Hepatocyte (in vitro differentiated cells): ENCODE results near the gene GNPTG. TPM values are rescaled to one million over a fixed set of nuclear protein-coding genes. Genes with fewer than 3 reads are reported as not detected.

Experiments used
- DNase-seq: peaks from one replicate; pipeline ENCODE4 v3.0.0-alpha.2; 2016; ENCODE audit warnings: low spot score
- H2AFZ ChIP-seq: fragments of 200-600 bp; sonication (generic); 2 replicates; pipeline ENCODE4 v1.6.0; 2016; ENCODE audit warnings: antibody characterized with exemption, mild to moderate bottlenecking
- H3K27ac ChIP-seq: fragments of 200-600 bp; sonication (generic); 2 replicates; pipeline ENCODE4 v1.5.1; 2016; ENCODE audit warnings: mild to moderate bottlenecking
- H3K27me3 ChIP-seq: fragments of 200-600 bp; sonication (generic); 2 replicates; pipeline ENCODE4 v1.6.1; 2016
- H3K36me3 ChIP-seq: fragments of 200-600 bp; sonication (generic); replicated peaks from 2 replicates; pipeline ENCODE4 v1.5.1; 2016; ENCODE audit warnings: low read depth; ENCODE audit not compliant: insufficient read depth
- H3K4me1 ChIP-seq: fragments of 200-600 bp; sonication (generic); 2 replicates; pipeline ENCODE4 v1.5.1; 2016; ENCODE audit warnings: mild to moderate bottlenecking, moderate library complexity; ENCODE audit not compliant: insufficient read depth
- H3K4me2 ChIP-seq: fragments of 200-600 bp; sonication (generic); 2 replicates; pipeline ENCODE4 v1.6.0; 2016
- H3K4me3 ChIP-seq: fragments of 200-600 bp; sonication (generic); 2 replicates; pipeline ENCODE4 v1.5.1; 2016; ENCODE audit warnings: mild to moderate bottlenecking
- H3K79me2 ChIP-seq: fragments of 200-600 bp; sonication (generic); 2 replicates; pipeline ENCODE4 v1.6.0; 2017; ENCODE audit warnings: mild to moderate bottlenecking
- H3K9me2 ChIP-seq: fragments of 200-600 bp; sonication (generic); replicated peaks from 2 replicates; pipeline ENCODE4 v1.6.0; 2017; ENCODE audit warnings: mild to moderate bottlenecking; ENCODE audit not compliant: insufficient read depth
- H3K9me3 ChIP-seq: fragments of 200-600 bp; sonication (generic); 2 replicates; pipeline ENCODE4 v1.5.1; 2016; ENCODE audit warnings: low read depth, mild to moderate bottlenecking
- H4K20me1 ChIP-seq: fragments of 200-600 bp; sonication (generic); 2 replicates; pipeline ENCODE4 v1.6.0; 2016; ENCODE audit warnings: mild to moderate bottlenecking; ENCODE audit not compliant: insufficient read depth, poor library complexity, severe bottlenecking
- CTCF ChIP-seq: fragments of 200-600 bp; sonication (generic); IDR thresholded peaks from 2 replicates; pipeline ENCODE4 v1.5.1; 2016; ENCODE audit warnings: antibody characterized with exemption, mild to moderate bottlenecking; ENCODE audit not compliant: poor library complexity
- EZH2 ChIP-seq: fragments of 200-600 bp; sonication (generic); IDR thresholded peaks from 2 replicates; pipeline ENCODE4 v1.6.1; 2016; ENCODE audit warnings: antibody characterized with exemption, mild to moderate bottlenecking, borderline replicate concordance
- EZH2phosphoT487 ChIP-seq: fragments of 200-600 bp; sonication (generic); IDR thresholded peaks from one replicate; pipeline ENCODE4 v1.6.1; 2018; ENCODE audit warnings: antibody characterized with exemption, mild to moderate bottlenecking, low read depth, moderate library complexity; ENCODE audit not compliant: unreplicated experiment, severe bottlenecking
- WGBS: methylation state at CpG from one replicate; pipeline ENCODE4 v1.1.6; 2016; ENCODE audit warnings: low lambda C conversion rate; ENCODE audit errors: missing lambda C conversion rate; 5-methylcytosine and 5-hydroxymethylcytosine counted together
- polyA plus RNA-seq: library from polyadenylated mRNA; unstranded; fragments of >200 nt; fragmentation: Nextera tagmentation; extraction: Ambion mirVana; gene quantifications from 2 replicates; pipeline ENCODE4 v1.2.1, GENCODE V29; 2016
- total RNA-seq: library from RNA; depleted of rRNA; stranded (reverse); fragments of >200 nt; gene quantifications from 2 replicates; pipeline ENCODE4 v1.2.3, GENCODE V29; 2014

Gene GNPTG
- total and polyA plus RNA-seq, 2 experiments from 2014 or later = 76.6 to 133 TPM

- Histone ChIP-seq H3K4me3 (no peak overlapping the region), H3K4me2 (no peak overlapping the region), H4K20me1 (peaks cover 7% of the 10 kb centered on the region), H3K27me3 (no peaks in the 10 kb centered on the region), H3K9me2 (no peaks in the 10 kb centered on the region), H3K36me3 (no peaks in the 10 kb centered on the region), H2AFZ (no peak overlapping the region), H3K27ac (no peak overlapping the region), H3K4me1 (peaks cover 5% of the 10 kb centered on the region), H3K9me3 (no peaks in the 10 kb centered on the region), H3K79me2 (no peaks in the 10 kb centered on the region)
- no peak for DNase-seq
- TF ChIP-seq CTCF (no peak), EZH2 (no peak), EZH2phosphoT487 (no peak)
- WGBS = 100% methylated on average over 3 of the region's 18 CpGs
These were observed 31.8 kb downstream of the GNPTG start for GRCh38 chr16:1383556-1383955.

DNA sequence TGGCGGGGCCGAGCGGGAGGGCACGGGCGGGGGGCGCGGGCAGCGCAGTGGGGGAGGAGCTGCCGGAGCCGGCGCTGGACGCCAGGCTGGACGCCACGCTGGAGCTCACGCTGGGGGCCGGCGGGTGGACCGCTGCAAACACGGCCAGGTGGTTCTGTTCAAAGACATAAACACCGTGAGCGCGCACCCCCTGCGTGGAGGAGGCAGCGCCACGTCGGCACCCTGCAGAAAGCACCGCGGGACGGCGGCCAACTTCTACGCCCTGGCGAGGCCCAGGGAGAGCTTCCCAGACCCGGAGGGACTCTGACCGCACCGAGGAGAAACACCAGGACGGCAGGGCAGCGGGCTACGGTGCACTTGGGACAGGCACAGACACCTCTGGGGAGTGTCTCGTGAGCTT, 33.5 kb downstream of the GNPTG start:
- no peak overlapping the region for H2AFZ ChIP-seq
- H3K4me2 ChIP-seq = no peak overlapping the region
- no peaks in the 10 kb centered on the region for H3K27me3 ChIP-seq
- no peaks in the 10 kb centered on the region for H3K9me3 ChIP-seq
- no peak overlapping the region for H3K4me3 ChIP-seq
- H3K9me2 ChIP-seq = no peaks in the 10 kb centered on the region
- WGBS = 96% methylated on average over 24 of the region's 39 CpGs
- no peaks in the 10 kb centered on the region for H3K4me1 ChIP-seq
- no peak for DNase-seq
- no peaks in the 10 kb centered on the region for H3K79me2 ChIP-seq
- no peaks in the 10 kb centered on the region for H4K20me1 ChIP-seq
- H3K27ac ChIP-seq = no peak overlapping the region
- H3K36me3 ChIP-seq = no peaks in the 10 kb centered on the region
- TF ChIP-seq EZH2 (no peak), EZH2phosphoT487 (no peak), CTCF (no peak)

DNA sequence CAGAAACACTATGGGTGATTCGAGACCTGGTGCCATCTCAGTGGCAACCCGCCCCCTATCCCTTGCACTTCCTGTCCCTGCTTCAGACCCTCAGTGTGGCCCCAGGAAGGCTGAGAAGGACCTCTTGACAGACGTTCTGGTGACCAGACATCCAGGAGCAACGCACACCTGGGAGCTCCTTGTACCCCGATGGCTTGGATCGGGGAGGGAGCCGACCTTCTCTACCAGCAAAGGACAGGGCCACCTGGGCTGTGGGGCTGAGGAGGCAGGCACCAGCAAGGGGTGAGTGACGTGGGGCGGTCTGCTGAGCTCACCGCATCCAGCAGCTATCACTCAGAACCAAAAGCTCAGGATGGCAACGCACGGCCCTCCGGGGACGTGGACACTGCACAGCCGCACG, 35.6 kb downstream of the GNPTG start:
- 91% methylated on average over 10 of the region's 16 CpGs for WGBS
- Histone ChIP-seq H3K36me3 (no peaks in the 10 kb centered on the region), H4K20me1 (no peaks in the 10 kb centered on the region)

More for the DNA sequence above, 35.6 kb downstream of the GNPTG start:
- H3K4me3 ChIP-seq = no peak overlapping the region
- no peak for DNase-seq
- no peak overlapping the region for H3K27ac ChIP-seq
- no peaks in the 10 kb centered on the region for H3K79me2 ChIP-seq
- TF ChIP-seq EZH2phosphoT487 = no peak
- no peak for TF ChIP-seq CTCF
- no peak overlapping the region for H3K4me2 ChIP-seq
- H3K4me1 ChIP-seq = no peaks in the 10 kb centered on the region
- H3K9me3 ChIP-seq = no peaks in the 10 kb centered on the region
- no peak overlapping the region for H2AFZ ChIP-seq
- H3K27me3 ChIP-seq = no peaks in the 10 kb centered on the region
- H3K9me2 ChIP-seq = no peaks in the 10 kb centered on the region
